Measurements from ENCODE around the gene POLR1A.

GRCh38 chr2:86035883-86036668 lies 69.6 kb downstream of the POLR1A start:
- TF ChIP-seq ZNF317 (CRISPR knock-in tag; IDR thresholded peaks at IDR 0.05; ENCODE audit: borderline replicate concordance, low read depth) = no peak
- TF ChIP-seq CTCF (IDR thresholded peaks at IDR 0.05) = no peak
- no peak for TF ChIP-seq NR2C2 (CRISPR knock-in tag; IDR thresholded peaks at IDR 0.05)
